WTC11 (cell line): ENCODE data around the gene ASTN2. TPM values are rescaled to one million over a fixed set of nuclear protein-coding genes. Genes with fewer than 3 reads are reported as not detected.

Experiments
- ATAC-seq: fragments of 200-7000 bp; cut with Tn5 transposase; 2 replicates; pipeline ENCODE4 v1.10.0; 2021; ENCODE audit warnings: mild to moderate bottlenecking, moderate library complexity
- CTCF ChIA-PET: fragments of 300-600 bp; sonication (Branson Sonifier 250); formaldehyde crosslinking; loops from one replicate; lab custom pipeline; 2021; ENCODE audit warnings: antibody characterized with exemption; lab: Charles Lee
- POLR2A ChIA-PET: fragments of 350-600 bp; sonication (Branson Sonifier 250); formaldehyde crosslinking; loops from one replicate; lab custom pipeline; 2021; ENCODE audit warnings: antibody characterized with exemption; lab: Charles Lee
- DNase-seq: peaks from one replicate; pipeline ENCODE4 v3.0.0; 2021; ENCODE audit warnings: low spot score
- H3K27ac Mint-ChIP-seq: 2 replicates; pipeline ENCODE4 v1.8.0; 2021; ENCODE audit warnings: mixed read lengths
- H3K27me3 Mint-ChIP-seq: 2 replicates; pipeline ENCODE4 v1.8.0; 2021; ENCODE audit warnings: low read depth, mild to moderate bottlenecking, moderate library complexity, mixed read lengths
- H3K36me3 Mint-ChIP-seq: 2 replicates; pipeline ENCODE4 v1.8.0; 2021; ENCODE audit warnings: mixed read lengths
- H3K4me1 Mint-ChIP-seq: 2 replicates; pipeline ENCODE4 v1.8.0; 2022; ENCODE audit warnings: mixed read lengths
- H3K4me3 Mint-ChIP-seq: 2 replicates; pipeline ENCODE4 v1.8.0; 2021; ENCODE audit warnings: mild to moderate bottlenecking, moderate library complexity, mixed read lengths
- H3K9me3 Mint-ChIP-seq: 2 replicates; pipeline ENCODE4 v1.8.0; 2021; ENCODE audit warnings: mixed read lengths
- ATF3 ChIP-seq: sonication (generic); formaldehyde crosslinking; conservative IDR thresholded peaks from 2 replicates; pipeline ENCODE4 v1.8.1; 2022; ENCODE audit warnings: mild to moderate bottlenecking, missing genetic modification reagents
- CBFB ChIP-seq: sonication (generic); formaldehyde crosslinking; IDR thresholded peaks from 2 replicates; pipeline ENCODE4 v1.8.1; 2022; ENCODE audit warnings: mild to moderate bottlenecking, low read depth, missing genetic modification reagents
- ELF4 ChIP-seq: sonication (generic); formaldehyde crosslinking; IDR thresholded peaks from 2 replicates; pipeline ENCODE4 v1.8.1; 2022; ENCODE audit warnings: low read depth, mild to moderate bottlenecking, moderate library complexity, missing genetic modification reagents
- FOXK1 ChIP-seq: sonication (generic); formaldehyde crosslinking; IDR thresholded peaks from 2 replicates; pipeline ENCODE4 v1.8.0; 2022; ENCODE audit warnings: mild to moderate bottlenecking, moderate library complexity, missing genetic modification reagents
- IRF2 ChIP-seq: sonication (generic); formaldehyde crosslinking; IDR thresholded peaks from 2 replicates; pipeline ENCODE4 v1.8.0; 2022; ENCODE audit warnings: low read depth, missing genetic modification reagents, borderline replicate concordance
- JUN ChIP-seq: sonication (generic); formaldehyde crosslinking; IDR thresholded peaks from 2 replicates; pipeline ENCODE4 v1.8.0; 2023; ENCODE audit warnings: mild to moderate bottlenecking, missing genetic modification reagents
- KAT7 ChIP-seq: sonication (generic); formaldehyde crosslinking; IDR thresholded peaks from 2 replicates; pipeline ENCODE4 v1.8.1; 2023; ENCODE audit warnings: missing genetic modification reagents, mild to moderate bottlenecking, borderline replicate concordance
- NFATC4 ChIP-seq: fragments of 250-450 bp; sonication (Bioruptor Pico); IDR thresholded peaks from 2 replicates; pipeline ENCODE4 v1.9.0; 2021; ENCODE audit warnings: mild to moderate bottlenecking
- NR3C1 ChIP-seq: sonication (generic); formaldehyde crosslinking; conservative IDR thresholded peaks from 2 replicates; pipeline ENCODE4 v1.8.1; 2023; ENCODE audit warnings: low read depth, mild to moderate bottlenecking, missing genetic modification reagents
- ZBTB43 ChIP-seq: sonication (generic); formaldehyde crosslinking; IDR thresholded peaks from 2 replicates; pipeline ENCODE4 v1.8.1; 2023; ENCODE audit warnings: mild to moderate bottlenecking, missing genetic modification reagents
- ZNF423 ChIP-seq: fragments of 250-450 bp; sonication (Bioruptor Pico); IDR thresholded peaks from 2 replicates; pipeline ENCODE4 v2.1.2; 2022; ENCODE audit warnings: mild to moderate bottlenecking, moderate library complexity
- ZNF671 ChIP-seq: fragments of 250-450 bp; sonication (Bioruptor Pico); IDR thresholded peaks from 2 replicates; pipeline ENCODE4 v1.8.0; 2021; ENCODE audit warnings: mild to moderate bottlenecking
- total RNA-seq: library from RNA; stranded (reverse); gene quantifications from 3 replicates; pipeline ENCODE4 v1.2.3, GENCODE V29; 2021
- TF ChIP-seq, protein P1 (sequence below): fragments of 250-450 bp; sonication (Bioruptor Pico); IDR thresholded peaks from 2 replicates; pipeline ENCODE4 v1.9.0; 2021; ENCODE audit warnings: mild to moderate bottlenecking
- TF ChIP-seq, protein P2 (sequence below): fragments of 250-450 bp; sonication (Bioruptor Pico); IDR thresholded peaks from 2 replicates; pipeline ENCODE4 v1.9.0; 2021; ENCODE audit warnings: mild to moderate bottlenecking
- TF ChIP-seq, protein P3 (sequence below): sonication (generic); formaldehyde crosslinking; IDR thresholded peaks from 2 replicates; pipeline ENCODE4 v1.8.0; 2022; ENCODE audit warnings: mild to moderate bottlenecking, missing genetic modification reagents
- TF ChIP-seq, protein P4 (sequence below): fragments of 250-450 bp; sonication (Bioruptor Pico); IDR thresholded peaks from 2 replicates; pipeline ENCODE4 v1.9.0; 2021; ENCODE audit warnings: mild to moderate bottlenecking, borderline replicate concordance

Gene ASTN2
- total RNA-seq, 1 experiment from 2014 or later = 16.2 TPM

- TF ChIP-seq IRF2 (no peak), KAT7 (no peak), ZBTB43 (CRISPR knock-in tag) (no peak), FOXK1 (no peak), ZNF671 (no peak), CBFB (CRISPR knock-in tag) (no peak), ELF4 (CRISPR knock-in tag) (no peak), NFATC4 (CRISPR knock-in tag) (no peak), ZNF423 (CRISPR knock-in tag) (no peak), JUN (CRISPR knock-in tag) (no peak), NR3C1 (CRISPR knock-in tag) (no peak), ATF3 (CRISPR knock-in tag) (no peak)
- TF ChIP-seq, protein P1, sequence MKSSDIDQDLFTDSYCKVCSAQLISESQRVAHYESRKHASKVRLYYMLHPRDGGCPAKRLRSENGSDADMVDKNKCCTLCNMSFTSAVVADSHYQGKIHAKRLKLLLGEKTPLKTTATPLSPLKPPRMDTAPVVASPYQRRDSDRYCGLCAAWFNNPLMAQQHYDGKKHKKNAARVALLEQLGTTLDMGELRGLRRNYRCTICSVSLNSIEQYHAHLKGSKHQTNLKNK = no peak
- TF ChIP-seq, protein P2, sequence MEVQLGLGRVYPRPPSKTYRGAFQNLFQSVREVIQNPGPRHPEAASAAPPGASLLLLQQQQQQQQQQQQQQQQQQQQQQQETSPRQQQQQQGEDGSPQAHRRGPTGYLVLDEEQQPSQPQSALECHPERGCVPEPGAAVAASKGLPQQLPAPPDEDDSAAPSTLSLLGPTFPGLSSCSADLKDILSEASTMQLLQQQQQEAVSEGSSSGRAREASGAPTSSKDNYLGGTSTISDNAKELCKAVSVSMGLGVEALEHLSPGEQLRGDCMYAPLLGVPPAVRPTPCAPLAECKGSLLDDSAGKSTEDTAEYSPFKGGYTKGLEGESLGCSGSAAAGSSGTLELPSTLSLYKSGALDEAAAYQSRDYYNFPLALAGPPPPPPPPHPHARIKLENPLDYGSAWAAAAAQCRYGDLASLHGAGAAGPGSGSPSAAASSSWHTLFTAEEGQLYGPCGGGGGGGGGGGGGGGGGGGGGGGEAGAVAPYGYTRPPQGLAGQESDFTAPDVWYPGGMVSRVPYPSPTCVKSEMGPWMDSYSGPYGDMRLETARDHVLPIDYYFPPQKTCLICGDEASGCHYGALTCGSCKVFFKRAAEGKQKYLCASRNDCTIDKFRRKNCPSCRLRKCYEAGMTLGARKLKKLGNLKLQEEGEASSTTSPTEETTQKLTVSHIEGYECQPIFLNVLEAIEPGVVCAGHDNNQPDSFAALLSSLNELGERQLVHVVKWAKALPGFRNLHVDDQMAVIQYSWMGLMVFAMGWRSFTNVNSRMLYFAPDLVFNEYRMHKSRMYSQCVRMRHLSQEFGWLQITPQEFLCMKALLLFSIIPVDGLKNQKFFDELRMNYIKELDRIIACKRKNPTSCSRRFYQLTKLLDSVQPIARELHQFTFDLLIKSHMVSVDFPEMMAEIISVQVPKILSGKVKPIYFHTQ (CRISPR knock-in tag) = no peak
- TF ChIP-seq, protein P3, sequence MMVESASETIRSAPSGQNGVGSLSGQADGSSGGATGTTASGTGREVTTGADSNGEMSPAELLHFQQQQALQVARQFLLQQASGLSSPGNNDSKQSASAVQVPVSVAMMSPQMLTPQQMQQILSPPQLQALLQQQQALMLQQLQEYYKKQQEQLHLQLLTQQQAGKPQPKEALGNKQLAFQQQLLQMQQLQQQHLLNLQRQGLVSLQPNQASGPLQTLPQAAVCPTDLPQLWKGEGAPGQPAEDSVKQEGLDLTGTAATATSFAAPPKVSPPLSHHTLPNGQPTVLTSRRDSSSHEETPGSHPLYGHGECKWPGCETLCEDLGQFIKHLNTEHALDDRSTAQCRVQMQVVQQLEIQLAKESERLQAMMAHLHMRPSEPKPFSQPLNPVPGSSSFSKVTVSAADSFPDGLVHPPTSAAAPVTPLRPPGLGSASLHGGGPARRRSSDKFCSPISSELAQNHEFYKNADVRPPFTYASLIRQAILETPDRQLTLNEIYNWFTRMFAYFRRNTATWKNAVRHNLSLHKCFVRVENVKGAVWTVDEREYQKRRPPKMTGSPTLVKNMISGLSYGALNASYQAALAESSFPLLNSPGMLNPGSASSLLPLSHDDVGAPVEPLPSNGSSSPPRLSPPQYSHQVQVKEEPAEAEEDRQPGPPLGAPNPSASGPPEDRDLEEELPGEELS (CRISPR knock-in tag) = no peak
- TF ChIP-seq, protein P4, sequence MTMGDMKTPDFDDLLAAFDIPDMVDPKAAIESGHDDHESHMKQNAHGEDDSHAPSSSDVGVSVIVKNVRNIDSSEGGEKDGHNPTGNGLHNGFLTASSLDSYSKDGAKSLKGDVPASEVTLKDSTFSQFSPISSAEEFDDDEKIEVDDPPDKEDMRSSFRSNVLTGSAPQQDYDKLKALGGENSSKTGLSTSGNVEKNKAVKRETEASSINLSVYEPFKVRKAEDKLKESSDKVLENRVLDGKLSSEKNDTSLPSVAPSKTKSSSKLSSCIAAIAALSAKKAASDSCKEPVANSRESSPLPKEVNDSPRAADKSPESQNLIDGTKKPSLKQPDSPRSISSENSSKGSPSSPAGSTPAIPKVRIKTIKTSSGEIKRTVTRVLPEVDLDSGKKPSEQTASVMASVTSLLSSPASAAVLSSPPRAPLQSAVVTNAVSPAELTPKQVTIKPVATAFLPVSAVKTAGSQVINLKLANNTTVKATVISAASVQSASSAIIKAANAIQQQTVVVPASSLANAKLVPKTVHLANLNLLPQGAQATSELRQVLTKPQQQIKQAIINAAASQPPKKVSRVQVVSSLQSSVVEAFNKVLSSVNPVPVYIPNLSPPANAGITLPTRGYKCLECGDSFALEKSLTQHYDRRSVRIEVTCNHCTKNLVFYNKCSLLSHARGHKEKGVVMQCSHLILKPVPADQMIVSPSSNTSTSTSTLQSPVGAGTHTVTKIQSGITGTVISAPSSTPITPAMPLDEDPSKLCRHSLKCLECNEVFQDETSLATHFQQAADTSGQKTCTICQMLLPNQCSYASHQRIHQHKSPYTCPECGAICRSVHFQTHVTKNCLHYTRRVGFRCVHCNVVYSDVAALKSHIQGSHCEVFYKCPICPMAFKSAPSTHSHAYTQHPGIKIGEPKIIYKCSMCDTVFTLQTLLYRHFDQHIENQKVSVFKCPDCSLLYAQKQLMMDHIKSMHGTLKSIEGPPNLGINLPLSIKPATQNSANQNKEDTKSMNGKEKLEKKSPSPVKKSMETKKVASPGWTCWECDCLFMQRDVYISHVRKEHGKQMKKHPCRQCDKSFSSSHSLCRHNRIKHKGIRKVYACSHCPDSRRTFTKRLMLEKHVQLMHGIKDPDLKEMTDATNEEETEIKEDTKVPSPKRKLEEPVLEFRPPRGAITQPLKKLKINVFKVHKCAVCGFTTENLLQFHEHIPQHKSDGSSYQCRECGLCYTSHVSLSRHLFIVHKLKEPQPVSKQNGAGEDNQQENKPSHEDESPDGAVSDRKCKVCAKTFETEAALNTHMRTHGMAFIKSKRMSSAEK (CRISPR knock-in tag) = no peak
- no peak overlapping the region for H3K27ac Mint-ChIP-seq
- H3K36me3 Mint-ChIP-seq = no peaks in the 10 kb centered on the region
- H3K9me3 Mint-ChIP-seq = no peaks in the 10 kb centered on the region
- ChIA-PET CTCF (no interaction called here), POLR2A (no interaction called here)
- H3K4me3 Mint-ChIP-seq = no peak overlapping the region
- ATAC-seq (no peak), DNase-seq (no peak)
- H3K4me1 Mint-ChIP-seq = peaks cover 35% of the 10 kb centered on the region
- H3K27me3 Mint-ChIP-seq = no peaks in the 10 kb centered on the region
Observed at GRCh38 chr9:116786737-116787136, 628.1 kb downstream of the ASTN2 start.
